T-cell (primary cell): Measurements from ENCODE around the gene SLC51A. TPM values are rescaled to one million over a fixed set of nuclear protein-coding genes. Genes with fewer than 3 reads are reported as not detected.

Experiments used
- ATAC-seq, 4 experiments: fragments of 200-7000 bp in 3 of 4; fragments of 150-1000 bp in 1 of 4; cut with Tn5 transposase; replicated peaks in 1 of 4; 1 replicate in 3 of 4; 2 replicates in 1 of 4; pipeline ENCODE4 v1.10.0; 2021; ENCODE audit warnings: moderate library complexity in 3 of 4, mild to moderate bottlenecking in 2 of 4, moderate number of reproducible peaks in 1 of 4
- CTCF ChIA-PET, 2 donors: fragments of 300-600 bp; sonication (Branson Sonifier 250); formaldehyde crosslinking; loops; one replicate each; lab custom pipeline; 2022; ENCODE audit warnings: antibody characterized with exemption in 2 of 2; lab: Charles Lee
- POLR2A ChIA-PET, 2 donors: fragments of 300-600 bp; sonication (Branson Sonifier 250); formaldehyde crosslinking; loops; one replicate each; lab custom pipeline; 2022; ENCODE audit warnings: antibody characterized with exemption in 2 of 2; lab: Charles Lee
- DNase-seq, 35 experiments: peaks; one replicate each; pipeline versions ENCODE4 v3.0.0 to v3.0.0-alpha.2; 2013 to 2023
- H3K27ac ChIP-seq: one replicate; pipeline ENCODE4 v1.5.1; 2013; ENCODE audit warnings: low read length
- H3K27me3 ChIP-seq, 2 experiments: replicated peaks in 1 of 2; 1 replicate in 1 of 2; 2 replicates in 1 of 2; pipeline versions ENCODE4 v1.6.1 to v1.7.0; 2013; ENCODE audit warnings: low read length in 1 of 2, mixed read lengths in 1 of 2; ENCODE audit not compliant: control insufficient read depth in 2 of 2, insufficient read depth in 2 of 2; ENCODE audit errors: extremely low read depth in 1 of 2
- H3K36me3 ChIP-seq, 2 donors: 1 replicate in 1 of 2; 2 replicates in 1 of 2; pipeline versions ENCODE4 v1.6.1 to v1.7.0; 2013; ENCODE audit warnings: low read length in 1 of 2; ENCODE audit not compliant: control insufficient read depth in 2 of 2, insufficient read depth in 1 of 2; ENCODE audit errors: extremely low read depth in 1 of 2
- H3K4me1 ChIP-seq, 2 experiments: 1 replicate in 1 of 2; 2 replicates in 1 of 2; pipeline versions ENCODE4 v1.6.1 to v1.7.0; 2013; ENCODE audit warnings: low read length in 2 of 2, mixed read lengths in 1 of 2; ENCODE audit not compliant: insufficient read depth in 2 of 2, control insufficient read depth in 1 of 2; ENCODE audit errors: extremely low read depth in 1 of 2
- H3K4me3 ChIP-seq, 2 donors: 1 replicate in 1 of 2; 2 replicates in 1 of 2; pipeline versions ENCODE4 v1.5.1 to v1.7.0; 2013; ENCODE audit warnings: mild to moderate bottlenecking in 2 of 2, low read length in 1 of 2, moderate library complexity in 1 of 2; ENCODE audit not compliant: control insufficient read depth in 1 of 2; ENCODE audit errors: extremely low read depth in 1 of 2
- H3K9me3 ChIP-seq: 2 replicates; pipeline ENCODE4 v1.7.0; 2013
- H3K27ac Mint-ChIP-seq, 2 donors: one replicate each; pipeline ENCODE4 v1.8.0; 2020 to 2021; ENCODE audit warnings: mild to moderate bottlenecking in 2 of 2, mixed read lengths in 2 of 2
- H3K27me3 Mint-ChIP-seq, 2 donors: one replicate each; pipeline ENCODE4 v1.8.0; 2021 to 2022; ENCODE audit warnings: mixed read lengths in 2 of 2
- H3K36me3 Mint-ChIP-seq: one replicate; pipeline ENCODE4 v1.8.0; 2021; ENCODE audit warnings: mixed read lengths
- H3K4me1 Mint-ChIP-seq, 3 donors: one replicate each; pipeline ENCODE4 v1.8.0; 2020 to 2022; ENCODE audit warnings: mixed read lengths in 3 of 3, mild to moderate bottlenecking in 1 of 3
- H3K4me3 Mint-ChIP-seq, 3 donors: one replicate each; pipeline ENCODE4 v1.8.0; 2020 to 2022; ENCODE audit warnings: mild to moderate bottlenecking in 3 of 3, mixed read lengths in 3 of 3, moderate library complexity in 3 of 3
- H3K9me3 Mint-ChIP-seq, 3 donors: one replicate each; pipeline ENCODE4 v1.8.0; 2020 to 2022; ENCODE audit warnings: mixed read lengths in 3 of 3
- WGBS: methylation state at CpG from one replicate; pipeline ENCODE4 v1.1.5; 2013; ENCODE audit warnings: missing lambda C conversion rate; ENCODE audit not compliant: insufficient coverage; 5-methylcytosine and 5-hydroxymethylcytosine counted together
- total RNA-seq, 35 experiments: library from RNA in 6 of 35; stranded (reverse) in 6 of 35; fragments of 120-200 nt in 1 of 35; gene quantifications; one replicate each; pipeline versions ENCODE4 v1.2.1 to v1.2.4 and lab custom pipeline; 2013 to 2026

Gene SLC51A
- total RNA-seq, 5 donors from 2014 or later (not counting 1 experiment from before 2014, with no cell fraction given): not detected

GRCh38 chr3:196220991-196221390, 4.7 kb downstream of the SLC51A start:
- Mint-ChIP-seq H3K4me3 (no peak overlapping the region), H3K27ac (no peak overlapping the region), H3K27me3 (no peaks in the 10 kb centered on the region), H3K9me3 (no peaks in the 10 kb centered on the region), H3K36me3 (no peaks in the 10 kb centered on the region), H3K4me1 (peaks cover 12 to 17% (median 16%) of the 10 kb centered on the region in 3 donors)
- ChIA-PET POLR2A (interaction anchor here in 1 of 2 donors (0.7 kb wide), 1 partner anchor 286 kb away, joined by 3 read pairs; no protein-coding TSS in a partner anchor), CTCF (interaction anchor here in 1 of 2 donors (0.7 kb wide), 1 partner anchor 308 kb away, joined by 6 read pairs; no protein-coding TSS in a partner anchor)
- Histone ChIP-seq H3K27me3 (peaks cover 0 to 6% of the 10 kb centered on the region in 2 experiments), H3K4me1 (peaks cover 4 to 15% of the 10 kb centered on the region in 2 experiments), H3K36me3 (no peaks in the 10 kb centered on the region), H3K4me3 (no peak overlapping the region), H3K9me3 (no peaks in the 10 kb centered on the region), H3K27ac (no peak overlapping the region)
- 97% methylated on average over 4 of the region's 7 CpGs for WGBS
- ATAC-seq (no peak), DNase-seq (no peak)

- no peaks in the 10 kb centered on the region for H3K9me3 Mint-ChIP-seq
- H3K27ac ChIP-seq: no peak overlapping the region
- H3K4me3 ChIP-seq: no peak overlapping the region
- H3K27me3 ChIP-seq: peaks cover 0 to 16% of the 10 kb centered on the region in 2 experiments
- WGBS: 86% methylated on average over 10 of the region's 19 CpGs
- peaks cover 12 to 15% (median 13%) of the 10 kb centered on the region in 3 donors for H3K4me1 Mint-ChIP-seq
- ATAC-seq: no peak
- H3K4me3 Mint-ChIP-seq: no peak overlapping the region
- CTCF ChIA-PET: no interaction called here
- DNase-seq: no peak
- POLR2A ChIA-PET: no interaction called here
- no peaks in the 10 kb centered on the region for H3K36me3 ChIP-seq
- H3K9me3 ChIP-seq: no peaks in the 10 kb centered on the region
- peaks cover 0 to 3% of the 10 kb centered on the region in 2 donors for H3K27me3 Mint-ChIP-seq
- H3K4me1 ChIP-seq: peaks cover 4 to 15% of the 10 kb centered on the region in 2 experiments
- H3K36me3 Mint-ChIP-seq: no peaks in the 10 kb centered on the region
- H3K27ac Mint-ChIP-seq: no peak overlapping the region
These were observed 6.7 kb downstream of the SLC51A start for GRCh38 chr3:196222876-196223595.

GRCh38 chr3:196225086-196225485, 8.8 kb downstream of the SLC51A start:
- ChIA-PET CTCF (no interaction called here), POLR2A (no interaction called here)
- H3K36me3 ChIP-seq: no peaks in the 10 kb centered on the region
- no peaks in the 10 kb centered on the region for H3K9me3 ChIP-seq
- no peak overlapping the region for H3K27ac Mint-ChIP-seq
- no peak for ATAC-seq
- 79% methylated on average over 6 of the region's 10 CpGs for WGBS
- H3K27ac ChIP-seq: no peak overlapping the region
- DNase-seq: no peak
- H3K4me1 ChIP-seq: peaks cover 0 to under 1% of the 10 kb centered on the region in 2 experiments
- H3K27me3 ChIP-seq: peaks cover 0 to 17% of the 10 kb centered on the region in 2 experiments
- no peaks in the 10 kb centered on the region for H3K9me3 Mint-ChIP-seq
- H3K27me3 Mint-ChIP-seq: peaks cover 0 to 3% of the 10 kb centered on the region in 2 donors
- no peak overlapping the region for H3K4me3 Mint-ChIP-seq
- no peak overlapping the region for H3K4me3 ChIP-seq
- no peaks in the 10 kb centered on the region for H3K36me3 Mint-ChIP-seq
- H3K4me1 Mint-ChIP-seq: peaks cover 0 to 1% (median 0%) of the 10 kb centered on the region in 3 donors

GRCh38 chr3:196225763-196226364, 9.5 kb downstream of the SLC51A start:
- no peak for DNase-seq
- H3K27ac Mint-ChIP-seq: no peak overlapping the region
- no peaks in the 10 kb centered on the region for H3K4me1 Mint-ChIP-seq
- Histone ChIP-seq H3K36me3 (no peaks in the 10 kb centered on the region), H3K9me3 (no peaks in the 10 kb centered on the region), H3K27me3 (peaks cover 0 to 17% of the 10 kb centered on the region in 2 experiments), H3K4me3 (no peak overlapping the region), H3K4me1 (no peaks in the 10 kb centered on the region), H3K27ac (no peak overlapping the region)
- H3K9me3 Mint-ChIP-seq: no peaks in the 10 kb centered on the region
- ChIA-PET CTCF (no interaction called here), POLR2A (no interaction called here)
- WGBS: 92% methylated on average over 10 of the region's 15 CpGs
- H3K4me3 Mint-ChIP-seq: no peak overlapping the region
- H3K36me3 Mint-ChIP-seq: no peaks in the 10 kb centered on the region
- ATAC-seq: no peak
- peaks cover 0 to 3% of the 10 kb centered on the region in 2 donors for H3K27me3 Mint-ChIP-seq

- Histone ChIP-seq H3K9me3 (no peaks in the 10 kb centered on the region), H3K4me3 (no peak overlapping the region), H3K4me1 (no peaks in the 10 kb centered on the region), H3K36me3 (no peaks in the 10 kb centered on the region), H3K27me3 (peaks cover 0 to 17% of the 10 kb centered on the region in 2 experiments), H3K27ac (no peak overlapping the region)
- no peak for ATAC-seq
- ChIA-PET POLR2A (interaction anchor here in 1 of 2 donors (0.6 kb wide), 1 partner anchor 1100 kb away, joined by 3 read pairs; no protein-coding TSS in a partner anchor), CTCF (no interaction called here)
- Mint-ChIP-seq H3K36me3 (no peaks in the 10 kb centered on the region), H3K9me3 (no peaks in the 10 kb centered on the region), H3K27ac (no peak overlapping the region), H3K4me3 (no peak overlapping the region), H3K4me1 (no peaks in the 10 kb centered on the region), H3K27me3 (peaks cover 0 to 3% of the 10 kb centered on the region in 2 donors)
- no peak for DNase-seq
- WGBS: 89% methylated on average over 10 of the region's 14 CpGs
These were observed 10.8 kb downstream of the SLC51A start for GRCh38 chr3:196227121-196227561.

- no peaks in the 10 kb centered on the region for H3K36me3 ChIP-seq
- H3K27ac ChIP-seq: no peak overlapping the region
- H3K4me1 ChIP-seq: no peaks in the 10 kb centered on the region
- DNase-seq: no peak
- Mint-ChIP-seq H3K4me1 (no peaks in the 10 kb centered on the region), H3K9me3 (no peaks in the 10 kb centered on the region), H3K27me3 (peaks cover 0 to 3% of the 10 kb centered on the region in 2 donors), H3K36me3 (no peaks in the 10 kb centered on the region), H3K4me3 (no peak overlapping the region), H3K27ac (no peak overlapping the region)
- H3K9me3 ChIP-seq: no peaks in the 10 kb centered on the region
- H3K4me3 ChIP-seq: no peak overlapping the region
- WGBS: 87% methylated on average over 18 of the region's 24 CpGs
- POLR2A ChIA-PET: no interaction called here
- H3K27me3 ChIP-seq: peaks cover 0 to 17% of the 10 kb centered on the region in 2 experiments
- CTCF ChIA-PET: no interaction called here
- no peak for ATAC-seq
These were observed 11.5 kb downstream of the SLC51A start for GRCh38 chr3:196227629-196228493.
